Measurements from ENCODE around the gene BLNK.

BLNK gene

DNA sequence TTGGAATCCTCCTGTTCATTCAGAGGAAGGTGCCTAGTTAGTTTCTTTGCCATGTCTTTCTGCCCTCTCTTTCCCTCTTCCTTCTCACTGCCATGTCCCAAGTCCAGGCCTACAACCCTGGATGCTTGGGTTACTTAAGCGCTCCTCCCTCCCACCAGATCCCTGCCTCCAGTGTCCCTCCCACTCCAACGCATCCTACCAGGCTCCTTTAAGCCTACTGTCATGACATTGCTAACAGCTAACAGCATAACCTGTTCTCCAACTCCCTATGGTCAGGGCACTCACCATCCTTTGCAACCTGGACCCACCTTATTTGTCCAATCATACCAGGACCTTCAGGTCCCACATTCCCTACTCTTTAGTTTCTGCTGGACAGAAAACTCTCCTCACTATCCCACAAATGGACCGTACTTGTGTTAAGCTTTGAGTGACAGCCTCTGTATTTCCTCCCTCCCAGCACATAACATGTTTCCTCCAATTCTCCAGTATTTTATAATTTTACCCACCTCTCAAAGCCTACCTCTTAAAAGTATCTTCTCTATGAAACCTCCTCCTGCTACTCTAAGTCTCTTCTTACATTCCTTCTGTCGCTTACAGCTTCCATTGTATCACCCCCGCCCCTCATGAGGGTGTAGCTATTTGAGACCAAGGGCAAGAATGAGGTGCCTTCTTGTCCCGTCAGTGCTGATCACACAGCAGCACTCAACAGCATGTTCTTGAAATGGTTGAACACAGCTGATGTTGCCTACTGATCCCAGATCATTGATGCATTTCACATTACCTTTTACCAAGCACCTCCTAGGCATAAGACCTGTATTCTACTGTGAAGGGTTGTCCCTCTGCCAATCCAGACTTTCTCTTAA, 1.7 kb downstream of the BLNK start:
- ChIA-PET POLR2A (no interaction called here), CTCF (interaction anchor here (0.6 to 3.5 kb wide), 3 partner anchors 40 to 1036 kb away, joined by 3 to 16 read pairs (median 4); no protein-coding TSS in a partner anchor)
- Histone ChIP-seq H3K4me3 (ENCODE audit: low read depth, low read length) (no peak overlapping the region), H3K4me1 (ENCODE audit: control insufficient read depth, insufficient read depth, low read length) (no peaks in the 10 kb centered on the region), H3K27ac (ENCODE audit: extremely low read depth, low read depth, low read length) (no peak overlapping the region), H3K9me3 (ENCODE audit: control insufficient read depth, insufficient read depth, low read depth, low read length) (no peaks in the 10 kb centered on the region), H3K36me3 (ENCODE audit: control insufficient read depth in 2 of 2, insufficient read depth in 1 of 2, low read length in 2 of 2) (no peaks in the 10 kb centered on the region)
- TF ChIP-seq MZF1 (tag by site-specific recombination; IDR thresholded peaks at IDR 0.05; ENCODE audit: borderline replicate concordance): no peak
- TF ChIP-seq GFI1B (tag by site-specific recombination; IDR thresholded peaks at IDR 0.05): no peak
- no peak for TF ChIP-seq ZNF830 (tag by site-specific recombination; IDR thresholded peaks at IDR 0.05; ENCODE audit: low read depth)
- no peak for TF ChIP-seq ZNF112 (tag by site-specific recombination; IDR thresholded peaks at IDR 0.05)
- TF ChIP-seq ZNF175 (tag by site-specific recombination; IDR thresholded peaks at IDR 0.05): no peak
- TF ChIP-seq ZNF701 (tag by site-specific recombination; IDR thresholded peaks at IDR 0.05): no peak
- TF ChIP-seq EGR2 (tag by site-specific recombination; IDR thresholded peaks at IDR 0.05; ENCODE audit: low read depth): peak; percentile 77
- TF ChIP-seq KLF16 (tag by site-specific recombination; IDR thresholded peaks at IDR 0.05): no peak
- TF ChIP-seq ZNF398 (tag by site-specific recombination; IDR thresholded peaks at IDR 0.05): no peak
- no peak for TF ChIP-seq ZBTB1 (tag by site-specific recombination; IDR thresholded peaks at IDR 0.05)
- TF ChIP-seq ZNF16 (tag by site-specific recombination; IDR thresholded peaks at IDR 0.05; ENCODE audit: low read depth): no peak
- TF ChIP-seq GLIS2 (tag by site-specific recombination; IDR thresholded peaks at IDR 0.05): no peak
- TF ChIP-seq, protein P1, sequence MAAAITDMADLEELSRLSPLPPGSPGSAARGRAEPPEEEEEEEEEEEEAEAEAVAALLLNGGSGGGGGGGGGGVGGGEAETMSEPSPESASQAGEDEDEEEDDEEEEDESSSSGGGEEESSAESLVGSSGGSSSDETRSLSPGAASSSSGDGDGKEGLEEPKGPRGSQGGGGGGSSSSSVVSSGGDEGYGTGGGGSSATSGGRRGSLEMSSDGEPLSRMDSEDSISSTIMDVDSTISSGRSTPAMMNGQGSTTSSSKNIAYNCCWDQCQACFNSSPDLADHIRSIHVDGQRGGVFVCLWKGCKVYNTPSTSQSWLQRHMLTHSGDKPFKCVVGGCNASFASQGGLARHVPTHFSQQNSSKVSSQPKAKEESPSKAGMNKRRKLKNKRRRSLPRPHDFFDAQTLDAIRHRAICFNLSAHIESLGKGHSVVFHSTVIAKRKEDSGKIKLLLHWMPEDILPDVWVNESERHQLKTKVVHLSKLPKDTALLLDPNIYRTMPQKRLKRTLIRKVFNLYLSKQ (tag by site-specific recombination; IDR thresholded peaks at IDR 0.05; ENCODE audit: borderline replicate concordance): no peak
- peak; percentile 51 for TF ChIP-seq ZFHX2 (tag by site-specific recombination; conservative IDR thresholded peaks at IDR 0.05)
- no peak for TF ChIP-seq KLF8 (tag by site-specific recombination; IDR thresholded peaks at IDR 0.05)

DNA sequence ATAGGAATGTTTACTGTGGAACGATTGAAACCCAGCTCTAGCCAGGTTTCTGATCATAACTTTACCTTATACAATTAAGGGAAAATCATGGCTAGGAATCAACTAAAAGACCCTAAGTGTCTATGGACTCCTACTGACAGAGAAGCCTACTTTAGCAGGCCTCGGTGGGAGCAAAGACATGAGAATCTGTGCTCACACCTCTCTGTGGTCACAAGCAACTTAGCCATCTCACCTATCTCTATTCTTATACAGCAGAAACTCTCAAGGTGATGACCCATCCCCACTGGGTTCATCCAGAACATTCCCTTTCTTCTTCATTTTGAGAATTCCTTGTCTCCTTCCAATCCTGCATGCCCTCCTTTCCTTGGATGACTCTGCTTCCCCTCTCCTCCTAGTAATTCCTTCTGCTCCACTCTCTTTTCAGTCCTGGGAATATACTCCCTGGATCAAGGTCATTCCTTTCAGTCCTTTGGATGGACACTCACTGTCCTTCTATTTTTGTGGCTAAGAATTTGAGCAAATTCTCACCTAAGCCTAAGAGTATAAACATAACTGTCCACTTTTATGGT, 2.9 kb downstream of the BLNK start:
- no peaks in the 10 kb centered on the region for H3K36me3 ChIP-seq (ENCODE audit: control insufficient read depth in 2 of 2, insufficient read depth in 1 of 2, low read length in 2 of 2)
- POLR2A ChIA-PET: no interaction called here
- CTCF ChIA-PET: interaction anchor here (0.8 kb wide), 1 partner anchor 39 kb away, joined by 3 read pairs; no protein-coding TSS in a partner anchor
- no peaks in the 10 kb centered on the region for H3K4me1 ChIP-seq (ENCODE audit: control insufficient read depth, insufficient read depth, low read length)
- no peaks in the 10 kb centered on the region for H3K9me3 ChIP-seq (ENCODE audit: control insufficient read depth, insufficient read depth, low read depth, low read length)
- H3K27ac ChIP-seq (ENCODE audit: extremely low read depth, low read depth, low read length): no peak overlapping the region
- TF ChIP-seq ZNF184 (tag by site-specific recombination; IDR thresholded peaks at IDR 0.05): no peak
- no peak for TF ChIP-seq ZNF416 (tag by site-specific recombination; IDR thresholded peaks at IDR 0.05)
- no peak for TF ChIP-seq ZBTB48 (tag by site-specific recombination; IDR thresholded peaks at IDR 0.05)
- TF ChIP-seq ZNF776 (tag by site-specific recombination; IDR thresholded peaks at IDR 0.05; ENCODE audit: borderline replicate concordance): no peak
- TF ChIP-seq REPIN1 (tag by site-specific recombination; IDR thresholded peaks at IDR 0.05; ENCODE audit: low read depth): no peak
- no peak for TF ChIP-seq ZFP37 (tag by site-specific recombination; IDR thresholded peaks at IDR 0.05)
- TF ChIP-seq ZNF621 (tag by site-specific recombination; IDR thresholded peaks at IDR 0.05): no peak
- TF ChIP-seq ZNF830 (tag by site-specific recombination; IDR thresholded peaks at IDR 0.05; ENCODE audit: low read depth): no peak
- TF ChIP-seq, protein P2, sequence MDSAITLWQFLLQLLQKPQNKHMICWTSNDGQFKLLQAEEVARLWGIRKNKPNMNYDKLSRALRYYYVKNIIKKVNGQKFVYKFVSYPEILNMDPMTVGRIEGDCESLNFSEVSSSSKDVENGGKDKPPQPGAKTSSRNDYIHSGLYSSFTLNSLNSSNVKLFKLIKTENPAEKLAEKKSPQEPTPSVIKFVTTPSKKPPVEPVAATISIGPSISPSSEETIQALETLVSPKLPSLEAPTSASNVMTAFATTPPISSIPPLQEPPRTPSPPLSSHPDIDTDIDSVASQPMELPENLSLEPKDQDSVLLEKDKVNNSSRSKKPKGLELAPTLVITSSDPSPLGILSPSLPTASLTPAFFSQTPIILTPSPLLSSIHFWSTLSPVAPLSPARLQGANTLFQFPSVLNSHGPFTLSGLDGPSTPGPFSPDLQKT (IDR thresholded peaks at IDR 0.05; ENCODE audit: borderline replicate concordance, low read depth, low read length): no peak
- TF ChIP-seq PRDM1 (tag by site-specific recombination; IDR thresholded peaks at IDR 0.05): no peak
- no peak for TF ChIP-seq HOXA7 (CRISPR knock-in tag; IDR thresholded peaks at IDR 0.05; ENCODE audit: borderline replicate concordance)
- TF ChIP-seq ZNF266 (tag by site-specific recombination; IDR thresholded peaks at IDR 0.05; ENCODE audit: low read depth): no peak
- H3K4me3 ChIP-seq (ENCODE audit: low read depth, low read length): no peak overlapping the region

All from HEK293 (cell line).